Spleen (tissue), 7 donors: ENCODE measurements around the gene LPP.

Experiments
- POLR2AphosphoS5 ChIP-seq, 3 donors: sonication (generic); formaldehyde crosslinking; IDR thresholded peaks; one replicate each; pipeline ENCODE4 v1.5.1; 2017; ENCODE audit warnings: antibody characterized with exemption in 3 of 3
- TF ChIP-seq, protein P1 (sequence below), 11 experiments: fragments of 200-600 bp in 7 of 11; fragments of 450-650 bp in 4 of 11; sonication (generic) in 4 of 11; IDR thresholded peaks in 8 of 11; conservative IDR thresholded peaks in 3 of 11; 1 replicate in 7 of 11; 2 replicates in 4 of 11; pipeline versions ENCODE4 v1.4.0 to v1.8.0; 2016 to 2021; ENCODE audit warnings: antibody characterized with exemption in 11 of 11, inconsistent platforms in 4 of 11, mild to moderate bottlenecking in 1 of 11
- donor health status: DM: no; HTN: no; CAD: no; lungs with moderate emphysema.
- donor health status: DM: no; HTN: no; CAD: no.
- donor health status: DM: no; HTN: no; CAD: no.

DNA sequence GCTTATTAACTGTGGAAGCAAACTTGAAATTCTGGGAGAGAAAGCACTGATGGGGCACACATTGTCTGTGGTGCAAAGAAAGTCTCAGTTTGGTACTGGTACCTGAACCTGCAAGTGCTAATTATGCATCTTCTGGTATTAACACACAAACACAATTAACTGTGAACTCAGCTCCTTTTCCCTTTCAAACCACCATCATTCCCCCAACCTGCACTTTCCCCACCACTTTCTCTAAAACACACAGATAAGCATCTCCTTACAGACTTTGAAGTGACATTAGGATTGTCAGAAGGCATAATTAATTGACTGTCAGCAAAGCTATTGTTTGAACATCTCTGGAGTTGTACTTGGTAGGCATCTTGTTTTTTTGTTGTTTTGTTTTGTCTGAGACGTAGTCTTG lies 565.6 kb downstream of the LPP start:
- TF ChIP-seq, protein P1, sequence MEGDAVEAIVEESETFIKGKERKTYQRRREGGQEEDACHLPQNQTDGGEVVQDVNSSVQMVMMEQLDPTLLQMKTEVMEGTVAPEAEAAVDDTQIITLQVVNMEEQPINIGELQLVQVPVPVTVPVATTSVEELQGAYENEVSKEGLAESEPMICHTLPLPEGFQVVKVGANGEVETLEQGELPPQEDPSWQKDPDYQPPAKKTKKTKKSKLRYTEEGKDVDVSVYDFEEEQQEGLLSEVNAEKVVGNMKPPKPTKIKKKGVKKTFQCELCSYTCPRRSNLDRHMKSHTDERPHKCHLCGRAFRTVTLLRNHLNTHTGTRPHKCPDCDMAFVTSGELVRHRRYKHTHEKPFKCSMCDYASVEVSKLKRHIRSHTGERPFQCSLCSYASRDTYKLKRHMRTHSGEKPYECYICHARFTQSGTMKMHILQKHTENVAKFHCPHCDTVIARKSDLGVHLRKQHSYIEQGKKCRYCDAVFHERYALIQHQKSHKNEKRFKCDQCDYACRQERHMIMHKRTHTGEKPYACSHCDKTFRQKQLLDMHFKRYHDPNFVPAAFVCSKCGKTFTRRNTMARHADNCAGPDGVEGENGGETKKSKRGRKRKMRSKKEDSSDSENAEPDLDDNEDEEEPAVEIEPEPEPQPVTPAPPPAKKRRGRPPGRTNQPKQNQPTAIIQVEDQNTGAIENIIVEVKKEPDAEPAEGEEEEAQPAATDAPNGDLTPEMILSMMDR (IDR thresholded peaks at IDR 0.05 in 8 of 11, conservative IDR thresholded peaks at IDR 0.05 in 3 of 11), result no peak
- no peak for TF ChIP-seq POLR2AphosphoS5 (IDR thresholded peaks at IDR 0.05)
